ENCODE data around the gene STXBP6.

The STXBP6 gene

GRCh38 chr14:24935796-24936195 is 114.2 kb downstream of the STXBP6 start:
- intact Hi-C loops (cut with DNase I) = no loop called here

GRCh38 chr14:24928386-24928900 is 121.5 kb downstream of the STXBP6 start:
- intact Hi-C loops (cut with DNase I) = no loop called here

More at GRCh38 chr14:24935796-24936195, 114.2 kb downstream of the STXBP6 start:
- DNase-seq = no peak

GRCh38 chr14:24927809-24928208 is 122.1 kb downstream of the STXBP6 start:
- DNase-seq = no peak
- intact Hi-C loops (cut with DNase I) = no loop called here

More at GRCh38 chr14:24928386-24928900, 121.5 kb downstream of the STXBP6 start:
- no peak for DNase-seq

- DNase-seq = no peak
- intact Hi-C loops (cut with DNase I) = no loop called here
These were observed 124.1 kb downstream of the STXBP6 start for GRCh38 chr14:24925771-24926374.

GRCh38 chr14:24924544-24924943 is 125.4 kb downstream of the STXBP6 start:
- intact Hi-C loops (cut with DNase I) = no loop called here
- no peak for DNase-seq

- DNase-seq = no peak
- intact Hi-C loops (cut with DNase I) = no loop called here
These were observed 128.0 kb downstream of the STXBP6 start for GRCh38 chr14:24921903-24922302.

- intact Hi-C loops (cut with DNase I) = no loop called here
- no peak for DNase-seq
These were observed 129.5 kb downstream of the STXBP6 start for GRCh38 chr14:24920265-24921075.

- intact Hi-C loops (cut with DNase I) = no loop called here
- no peak for DNase-seq
These were observed 131.1 kb downstream of the STXBP6 start for GRCh38 chr14:24918822-24919221.

- intact Hi-C loops (cut with DNase I) = no loop called here
- no peak for DNase-seq
These were observed 133.9 kb downstream of the STXBP6 start for GRCh38 chr14:24915958-24916595.

GRCh38 chr14:24915403-24915921 is 134.5 kb downstream of the STXBP6 start:
- DNase-seq = no peak
- intact Hi-C loops (cut with DNase I) = no loop called here

- no peak for DNase-seq
- intact Hi-C loops (cut with DNase I) = no loop called here
These were observed 136.2 kb downstream of the STXBP6 start for GRCh38 chr14:24913746-24914145.

GRCh38 chr14:24913021-24913420 is 136.9 kb downstream of the STXBP6 start:
- no peak for DNase-seq

GRCh38 chr14:24911324-24912109 is 138.4 kb downstream of the STXBP6 start:
- DNase-seq = no peak
- intact Hi-C loops (cut with DNase I) = no loop called here

More at GRCh38 chr14:24913021-24913420, 136.9 kb downstream of the STXBP6 start:
- intact Hi-C loops (cut with DNase I) = no loop called here

GRCh38 chr14:24910408-24910986 is 139.4 kb downstream of the STXBP6 start:
- intact Hi-C loops (cut with DNase I) = no loop called here
- DNase-seq = no peak

- DNase-seq = no peak
- intact Hi-C loops (cut with DNase I) = no loop called here
These were observed 140.2 kb downstream of the STXBP6 start for GRCh38 chr14:24909523-24910302.

- DNase-seq = peak in 1 of 10 donors; percentile 66
- intact Hi-C loops (cut with DNase I) = no loop called here
These were observed 141.2 kb downstream of the STXBP6 start for GRCh38 chr14:24908592-24909236.

- no peak for DNase-seq
- intact Hi-C loops (cut with DNase I) = no loop called here
These were observed 145.4 kb downstream of the STXBP6 start for GRCh38 chr14:24904533-24904932.

- intact Hi-C loops (cut with DNase I) = no loop called here
- DNase-seq = no peak
These were observed 146.6 kb downstream of the STXBP6 start for GRCh38 chr14:24903337-24903736.
